ENCODE data around the gene CNGB1. TPM values are rescaled to one million over a fixed set of nuclear protein-coding genes. Genes with fewer than 3 reads are reported as not detected.

Gene CNGB1
- total and polyA plus RNA-seq, 2 of the 13 experiments (the other 11 are each of a cell fraction or from before 2014, with no cell fraction given), result 0.02 to 0.15 TPM

DNA sequence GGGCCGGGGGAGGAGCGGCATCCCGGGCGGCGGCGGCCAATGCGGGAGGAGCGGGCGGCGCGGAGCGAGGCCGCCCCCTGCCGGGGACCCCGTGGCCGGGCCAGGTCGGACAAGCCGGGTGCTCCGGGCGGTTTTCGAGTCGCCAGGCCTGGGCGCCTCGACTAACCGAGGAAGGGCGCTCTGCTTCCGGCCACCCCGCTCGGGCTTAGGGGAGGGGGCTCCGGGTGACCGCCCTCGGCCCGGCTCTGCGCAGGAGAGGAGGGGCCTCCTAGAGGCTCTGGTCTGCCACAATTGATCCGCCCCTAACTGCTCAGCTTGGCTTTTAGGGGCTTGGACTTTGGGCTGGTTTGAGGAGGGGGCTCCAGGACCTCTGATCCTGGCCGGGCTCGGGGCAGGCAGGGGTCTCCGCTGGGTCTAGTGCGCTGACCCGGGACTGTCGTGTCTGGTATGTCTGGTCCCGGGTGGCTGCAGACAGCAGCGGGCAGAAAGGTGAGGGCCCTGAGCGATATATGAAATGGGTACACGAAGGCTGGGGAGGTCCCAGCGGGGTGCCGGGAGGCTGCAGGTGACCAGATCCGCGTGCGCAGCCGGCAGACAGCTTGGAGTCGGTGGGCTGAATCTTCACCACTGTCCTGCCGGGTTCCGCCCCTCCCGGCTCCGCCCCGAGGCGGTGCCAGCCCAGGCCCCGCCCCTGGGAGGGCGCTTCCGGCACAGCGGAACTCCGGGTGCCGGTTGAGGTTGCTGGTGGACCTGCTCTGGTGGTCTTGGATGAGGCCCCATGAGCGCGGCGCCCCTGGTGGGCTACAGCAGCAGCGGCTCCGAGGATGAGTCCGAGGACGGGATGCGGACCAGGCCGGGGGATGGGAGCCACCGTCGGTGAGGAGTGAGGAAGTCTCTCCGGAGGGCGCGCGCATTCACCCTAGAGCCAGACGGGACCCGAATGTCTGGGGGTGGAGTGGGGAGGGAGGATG lies 30.1 kb upstream of the CNGB1 start, which contains the start of gene USB1 (continued):
- TF ChIP-seq, protein P1, sequence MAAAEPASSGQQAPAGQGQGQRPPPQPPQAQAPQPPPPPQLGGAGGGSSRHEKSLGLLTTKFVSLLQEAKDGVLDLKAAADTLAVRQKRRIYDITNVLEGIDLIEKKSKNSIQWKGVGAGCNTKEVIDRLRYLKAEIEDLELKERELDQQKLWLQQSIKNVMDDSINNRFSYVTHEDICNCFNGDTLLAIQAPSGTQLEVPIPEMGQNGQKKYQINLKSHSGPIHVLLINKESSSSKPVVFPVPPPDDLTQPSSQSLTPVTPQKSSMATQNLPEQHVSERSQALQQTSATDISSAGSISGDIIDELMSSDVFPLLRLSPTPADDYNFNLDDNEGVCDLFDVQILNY (CRISPR knock-in tag; conservative IDR thresholded peaks at IDR 0.05), result no peak; the same call in 1 of the 2 replicates
- TF ChIP-seq TEAD3 (CRISPR knock-in tag; optimal IDR thresholded peaks at IDR 0.05; ENCODE audit: borderline replicate concordance), result peak; percentile 36
- TF ChIP-seq NFIC (IDR thresholded peaks at IDR 0.05; ENCODE audit: low read length), result no peak
- TF ChIP-seq, protein P2, sequence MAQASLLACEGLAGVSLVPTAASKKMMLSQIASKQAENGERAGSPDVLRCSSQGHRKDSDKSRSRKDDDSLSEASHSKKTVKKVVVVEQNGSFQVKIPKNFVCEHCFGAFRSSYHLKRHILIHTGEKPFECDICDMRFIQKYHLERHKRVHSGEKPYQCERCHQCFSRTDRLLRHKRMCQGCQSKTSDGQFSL (CRISPR knock-in tag; IDR thresholded peaks at IDR 0.05), result no peak
- no peak for TF ChIP-seq KLF15 (CRISPR knock-in tag; IDR thresholded peaks at IDR 0.05; ENCODE audit: borderline replicate concordance)
- peak; percentile 30; the same call in 1 of the 2 replicates for TF ChIP-seq BRD4 (CRISPR knock-in tag; IDR thresholded peaks at IDR 0.05)
- TF ChIP-seq, protein P3, sequence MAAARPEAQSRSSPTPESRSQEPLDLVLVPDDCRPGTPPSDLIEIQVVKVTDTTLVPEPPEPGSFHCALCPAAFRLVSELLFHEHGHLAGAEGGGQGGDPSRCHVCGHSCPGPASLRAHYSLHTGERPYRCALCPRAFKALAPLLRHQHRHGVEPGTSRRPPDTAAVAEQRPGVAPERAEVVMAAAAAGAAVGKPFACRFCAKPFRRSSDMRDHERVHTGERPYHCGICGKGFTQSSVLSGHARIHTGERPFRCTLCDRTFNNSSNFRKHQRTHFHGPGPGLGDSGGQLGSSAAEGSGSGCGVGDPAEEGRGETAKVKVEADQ (CRISPR knock-in tag; IDR thresholded peaks at IDR 0.05; ENCODE audit: borderline replicate concordance), result peak; percentile 56; the same call in 1 of the 2 replicates
- TF ChIP-seq, protein P4, sequence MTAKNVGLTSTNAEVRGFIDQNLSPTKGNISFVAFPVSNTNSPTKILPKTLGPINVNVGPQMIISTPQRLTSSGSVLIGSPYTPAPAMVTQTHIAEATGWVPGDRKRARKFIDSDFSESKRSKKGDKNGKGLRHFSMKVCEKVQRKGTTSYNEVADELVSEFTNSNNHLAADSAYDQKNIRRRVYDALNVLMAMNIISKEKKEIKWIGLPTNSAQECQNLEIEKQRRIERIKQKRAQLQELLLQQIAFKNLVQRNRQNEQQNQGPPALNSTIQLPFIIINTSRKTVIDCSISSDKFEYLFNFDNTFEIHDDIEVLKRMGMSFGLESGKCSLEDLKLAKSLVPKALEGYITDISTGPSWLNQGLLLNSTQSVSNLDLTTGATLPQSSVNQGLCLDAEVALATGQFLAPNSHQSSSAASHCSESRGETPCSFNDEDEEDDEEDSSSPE (CRISPR knock-in tag; IDR thresholded peaks at IDR 0.05), result 0 out of 2 replicates have a peak, but pooled peaks have one; percentile 16
- TF ChIP-seq PAX8 (CRISPR knock-in tag; IDR thresholded peaks at IDR 0.05; ENCODE audit: borderline replicate concordance), result no peak
- peak; percentile 60; the same call in 1 of the 2 replicates for TF ChIP-seq GATA4 (IDR thresholded peaks at IDR 0.05; ENCODE audit: borderline replicate concordance, low read depth)
- TF ChIP-seq ETV5 (CRISPR knock-in tag; IDR thresholded peaks at IDR 0.05; ENCODE audit: borderline replicate concordance), result peak; percentile 90
- TF ChIP-seq, protein P5, sequence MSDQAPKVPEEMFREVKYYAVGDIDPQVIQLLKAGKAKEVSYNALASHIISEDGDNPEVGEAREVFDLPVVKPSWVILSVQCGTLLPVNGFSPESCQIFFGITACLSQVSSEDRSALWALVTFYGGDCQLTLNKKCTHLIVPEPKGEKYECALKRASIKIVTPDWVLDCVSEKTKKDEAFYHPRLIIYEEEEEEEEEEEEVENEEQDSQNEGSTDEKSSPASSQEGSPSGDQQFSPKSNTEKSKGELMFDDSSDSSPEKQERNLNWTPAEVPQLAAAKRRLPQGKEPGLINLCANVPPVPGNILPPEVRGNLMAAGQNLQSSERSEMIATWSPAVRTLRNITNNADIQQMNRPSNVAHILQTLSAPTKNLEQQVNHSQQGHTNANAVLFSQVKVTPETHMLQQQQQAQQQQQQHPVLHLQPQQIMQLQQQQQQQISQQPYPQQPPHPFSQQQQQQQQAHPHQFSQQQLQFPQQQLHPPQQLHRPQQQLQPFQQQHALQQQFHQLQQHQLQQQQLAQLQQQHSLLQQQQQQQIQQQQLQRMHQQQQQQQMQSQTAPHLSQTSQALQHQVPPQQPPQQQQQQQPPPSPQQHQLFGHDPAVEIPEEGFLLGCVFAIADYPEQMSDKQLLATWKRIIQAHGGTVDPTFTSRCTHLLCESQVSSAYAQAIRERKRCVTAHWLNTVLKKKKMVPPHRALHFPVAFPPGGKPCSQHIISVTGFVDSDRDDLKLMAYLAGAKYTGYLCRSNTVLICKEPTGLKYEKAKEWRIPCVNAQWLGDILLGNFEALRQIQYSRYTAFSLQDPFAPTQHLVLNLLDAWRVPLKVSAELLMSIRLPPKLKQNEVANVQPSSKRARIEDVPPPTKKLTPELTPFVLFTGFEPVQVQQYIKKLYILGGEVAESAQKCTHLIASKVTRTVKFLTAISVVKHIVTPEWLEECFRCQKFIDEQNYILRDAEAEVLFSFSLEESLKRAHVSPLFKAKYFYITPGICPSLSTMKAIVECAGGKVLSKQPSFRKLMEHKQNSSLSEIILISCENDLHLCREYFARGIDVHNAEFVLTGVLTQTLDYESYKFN (CRISPR knock-in tag; conservative IDR thresholded peaks at IDR 0.05), result peak; percentile 57
- no peak; the same call in 1 of the 2 replicates for TF ChIP-seq ZBTB46 (CRISPR knock-in tag; IDR thresholded peaks at IDR 0.05; ENCODE audit: borderline replicate concordance)
- TF ChIP-seq YEATS2 (CRISPR knock-in tag; IDR thresholded peaks at IDR 0.05; ENCODE audit: borderline replicate concordance), result peak; percentile 52; the same call in 1 of the 2 replicates
- no peak for TF ChIP-seq BATF2 (CRISPR knock-in tag; IDR thresholded peaks at IDR 0.05)
- TF ChIP-seq FIP1L1 (IDR thresholded peaks at IDR 0.05; ENCODE audit: borderline replicate concordance, insufficient read depth, low read depth, low read length), result no peak
- TF ChIP-seq CREM (IDR thresholded peaks at IDR 0.05), result no peak
- TF ChIP-seq CREM (CRISPR knock-in tag; IDR thresholded peaks at IDR 0.05), result no peak

All from HepG2 (cell line).